ENCODE data around the gene FAM25A.
"Not testable (repeated sequence)": the region's sequence is repeated elsewhere in the genome, so short reads cannot be mapped to it uniquely, and the experiment has no call there.

Gene FAM25A
- total RNA-seq: 0 reads per million in 3 donors

DNA sequence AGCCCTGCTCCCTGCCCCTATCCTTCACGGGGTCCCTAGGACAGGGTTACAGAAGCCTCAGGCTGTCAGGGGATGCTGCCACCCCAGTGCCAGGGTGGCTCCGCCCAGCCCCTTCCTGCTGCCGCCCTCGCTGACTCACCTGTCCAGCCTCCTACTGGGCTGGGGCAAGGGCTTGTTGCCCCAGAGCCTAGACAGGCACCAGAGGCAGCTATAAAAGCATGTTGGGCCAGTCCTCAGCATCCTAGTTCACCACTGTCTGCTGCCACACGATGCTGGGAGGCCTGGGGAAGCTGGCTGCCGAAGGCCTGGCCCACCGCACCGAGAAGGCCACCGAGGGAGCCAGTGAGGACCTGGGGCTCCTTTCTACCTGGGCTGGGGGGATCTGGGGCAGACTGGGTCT lies at the start of gene FAM25A:
TSS of gene FAM25A (plus strand) at position 239 of the 400 bp plus-strand sequence. CDS start at position 270, 31 bp downstream.
- H3K27ac ChIP-seq (ENCODE audit: insufficient read depth, low read length, poor library complexity, severe bottlenecking); H3K27me3 ChIP-seq (replicated peaks; ENCODE audit: control insufficient read depth, insufficient read depth, low read length, poor library complexity, severe bottlenecking); H3K4me3 ChIP-seq (ENCODE audit: insufficient read depth, low read depth, low read length, poor library complexity, severe bottlenecking); H3K4me1 ChIP-seq (ENCODE audit: control insufficient read depth, insufficient read depth, low read length, poor library complexity, severe bottlenecking); H3K9me3 ChIP-seq (ENCODE audit: control insufficient read depth, low read length); H3K36me3 ChIP-seq (ENCODE audit: control insufficient read depth, insufficient read depth, low read length); DNase-seq: not testable (repeated sequence)

DNA sequence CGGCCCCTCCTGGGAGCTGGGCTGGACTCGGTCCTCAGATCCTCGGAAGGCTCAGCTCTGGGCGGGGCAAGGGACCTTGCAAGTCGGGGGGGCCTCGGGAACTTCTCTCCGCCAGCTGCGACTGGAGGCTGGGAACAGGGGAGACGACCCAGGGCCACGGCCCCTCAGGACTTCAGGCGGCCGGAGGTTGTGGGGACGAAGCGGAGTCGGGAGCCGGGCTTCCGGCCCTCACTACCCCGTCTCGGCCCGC lies 49.2 kb upstream of the FAM25A start:
- Histone ChIP-seq H3K36me3 (ENCODE audit: control insufficient read depth, insufficient read depth, low read length) (no peaks in the 10 kb centered on the region), H3K4me1 (ENCODE audit: control insufficient read depth, insufficient read depth, low read length, poor library complexity, severe bottlenecking) (peaks cover 39% of the 10 kb centered on the region), H3K27me3 (replicated peaks; ENCODE audit: control insufficient read depth, insufficient read depth, low read length, poor library complexity, severe bottlenecking) (no peaks in the 10 kb centered on the region), H3K9me3 (ENCODE audit: control insufficient read depth, low read length) (no peaks in the 10 kb centered on the region), H3K4me3 (ENCODE audit: insufficient read depth, low read depth, low read length, poor library complexity, severe bottlenecking) (peak overlapping the region; percentile 57), H3K27ac (ENCODE audit: insufficient read depth, low read length, poor library complexity, severe bottlenecking) (peak overlapping the region; percentile 90)
- DNase-seq: no peak

DNA sequence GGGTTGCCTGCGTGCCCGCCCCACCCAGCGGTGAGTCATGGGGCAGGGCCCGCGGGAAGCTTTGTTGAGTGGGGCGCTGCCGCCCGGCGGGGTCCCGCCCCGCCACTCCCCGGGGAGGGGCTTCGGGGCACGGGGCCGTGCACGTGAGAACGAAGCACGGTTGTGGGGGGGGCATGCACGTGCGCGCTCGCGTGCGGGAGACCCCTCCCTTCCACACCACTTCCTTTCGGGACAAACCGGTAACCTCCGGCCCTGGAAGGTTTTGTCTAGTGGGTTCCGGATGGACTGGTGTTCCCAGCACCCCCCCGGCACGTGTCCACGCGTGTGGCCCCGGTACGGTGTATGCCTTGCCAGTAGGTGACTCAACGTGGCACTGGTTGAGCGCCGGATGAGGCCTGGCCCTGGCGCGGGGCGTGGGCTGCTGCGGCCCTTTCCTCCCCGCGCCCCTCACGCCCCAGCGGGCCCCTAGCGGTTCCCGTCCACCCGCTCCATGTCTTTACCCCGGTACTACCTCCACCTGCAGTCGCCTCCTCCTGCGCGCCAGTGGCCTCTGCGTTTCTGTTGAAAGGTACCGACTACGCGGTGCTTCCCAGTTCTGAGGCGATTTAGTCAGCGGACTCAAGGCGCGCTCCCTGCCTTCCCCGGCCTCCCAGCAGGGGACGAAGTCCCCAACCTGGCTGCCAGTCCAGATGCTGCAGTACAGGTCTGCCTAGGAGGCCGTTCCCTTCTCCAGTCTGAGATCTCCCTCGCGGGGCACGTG lies 48.7 kb upstream of the FAM25A start:
- H3K36me3 ChIP-seq (ENCODE audit: control insufficient read depth, insufficient read depth, low read length): no peaks in the 10 kb centered on the region
- peak overlapping the region; percentile 90 for H3K27ac ChIP-seq (ENCODE audit: insufficient read depth, low read length, poor library complexity, severe bottlenecking)
- H3K27me3 ChIP-seq (replicated peaks; ENCODE audit: control insufficient read depth, insufficient read depth, low read length, poor library complexity, severe bottlenecking): no peaks in the 10 kb centered on the region
- H3K4me3 ChIP-seq (ENCODE audit: insufficient read depth, low read depth, low read length, poor library complexity, severe bottlenecking): peak overlapping the region; percentile 57
- no peaks in the 10 kb centered on the region for H3K9me3 ChIP-seq (ENCODE audit: control insufficient read depth, low read length)
- peak; percentile 88 to 92 (median 90) for DNase-seq
- H3K4me1 ChIP-seq (ENCODE audit: control insufficient read depth, insufficient read depth, low read length, poor library complexity, severe bottlenecking): peaks cover 37% of the 10 kb centered on the region

DNA sequence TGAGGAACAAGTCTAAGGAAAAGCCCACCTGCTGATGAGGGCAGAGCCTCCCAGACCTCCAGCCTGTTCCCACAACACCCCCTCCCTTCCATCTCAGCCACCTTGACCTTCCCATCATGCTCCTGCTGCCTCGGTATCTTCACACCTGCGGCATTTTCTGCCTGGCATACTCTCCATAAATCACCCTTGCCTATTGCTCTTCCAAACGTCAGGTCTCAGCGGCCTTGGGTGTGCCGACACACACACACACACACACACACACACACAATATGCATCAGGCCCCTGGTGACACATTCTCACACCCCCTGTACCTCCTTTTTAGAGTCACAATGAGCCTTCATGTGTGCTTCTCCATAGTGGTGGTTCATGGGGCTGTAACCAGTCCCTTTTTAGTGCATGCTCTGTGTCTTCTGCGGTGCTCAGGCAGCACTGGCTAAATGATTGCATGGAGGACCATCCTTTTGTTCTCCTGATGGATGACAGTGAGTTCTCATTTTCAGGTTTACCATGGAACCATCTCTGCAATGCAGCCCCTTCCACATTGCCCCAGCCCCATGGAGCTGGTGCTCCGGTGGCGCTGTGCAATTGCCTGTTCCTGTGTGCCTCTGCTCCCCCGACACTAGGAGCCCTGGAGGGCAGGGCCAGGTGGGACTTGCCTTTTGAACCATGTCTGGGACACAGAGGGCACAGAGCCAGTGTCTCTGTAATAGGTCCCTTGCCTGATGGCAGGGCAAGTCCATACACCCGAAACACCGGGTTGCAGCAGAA lies 47.3 kb upstream of the FAM25A start:
- no peak for DNase-seq
- Histone ChIP-seq H3K27me3 (replicated peaks; ENCODE audit: control insufficient read depth, insufficient read depth, low read length, poor library complexity, severe bottlenecking) (no peaks in the 10 kb centered on the region), H3K27ac (ENCODE audit: insufficient read depth, low read length, poor library complexity, severe bottlenecking) (no peak overlapping the region), H3K4me3 (ENCODE audit: insufficient read depth, low read depth, low read length, poor library complexity, severe bottlenecking) (no peak overlapping the region), H3K36me3 (ENCODE audit: control insufficient read depth, insufficient read depth, low read length) (no peaks in the 10 kb centered on the region), H3K4me1 (ENCODE audit: control insufficient read depth, insufficient read depth, low read length, poor library complexity, severe bottlenecking) (peaks cover 32% of the 10 kb centered on the region), H3K9me3 (ENCODE audit: control insufficient read depth, low read length) (no peaks in the 10 kb centered on the region)

DNA sequence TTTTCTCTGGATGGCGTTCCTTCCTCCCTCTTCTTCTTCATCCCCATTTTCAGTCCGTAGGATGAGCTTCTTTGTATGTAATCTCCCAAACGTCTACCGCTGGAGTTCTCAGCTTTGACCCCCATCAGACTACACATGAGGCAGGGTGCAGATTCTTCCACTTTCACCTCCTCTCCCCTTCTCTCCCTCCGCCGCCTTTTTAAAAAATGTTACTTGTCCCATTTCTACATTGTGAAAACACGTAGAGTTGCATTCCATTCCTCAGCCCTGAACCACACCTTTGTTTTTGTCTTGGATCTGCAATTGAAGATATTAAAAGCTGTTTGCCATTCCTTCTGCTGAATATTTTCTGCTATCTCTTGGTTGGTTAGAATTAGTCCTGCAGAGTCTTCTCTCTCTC lies 45.6 kb upstream of the FAM25A start:
- DNase-seq: no peak
- Histone ChIP-seq H3K27me3 (replicated peaks; ENCODE audit: control insufficient read depth, insufficient read depth, low read length, poor library complexity, severe bottlenecking) (no peaks in the 10 kb centered on the region), H3K9me3 (ENCODE audit: control insufficient read depth, low read length) (no peaks in the 10 kb centered on the region), H3K36me3 (ENCODE audit: control insufficient read depth, insufficient read depth, low read length) (no peaks in the 10 kb centered on the region), H3K27ac (ENCODE audit: insufficient read depth, low read length, poor library complexity, severe bottlenecking) (no peak overlapping the region), H3K4me1 (ENCODE audit: control insufficient read depth, insufficient read depth, low read length, poor library complexity, severe bottlenecking) (peaks cover 18% of the 10 kb centered on the region), H3K4me3 (ENCODE audit: insufficient read depth, low read depth, low read length, poor library complexity, severe bottlenecking) (no peak overlapping the region)

DNA sequence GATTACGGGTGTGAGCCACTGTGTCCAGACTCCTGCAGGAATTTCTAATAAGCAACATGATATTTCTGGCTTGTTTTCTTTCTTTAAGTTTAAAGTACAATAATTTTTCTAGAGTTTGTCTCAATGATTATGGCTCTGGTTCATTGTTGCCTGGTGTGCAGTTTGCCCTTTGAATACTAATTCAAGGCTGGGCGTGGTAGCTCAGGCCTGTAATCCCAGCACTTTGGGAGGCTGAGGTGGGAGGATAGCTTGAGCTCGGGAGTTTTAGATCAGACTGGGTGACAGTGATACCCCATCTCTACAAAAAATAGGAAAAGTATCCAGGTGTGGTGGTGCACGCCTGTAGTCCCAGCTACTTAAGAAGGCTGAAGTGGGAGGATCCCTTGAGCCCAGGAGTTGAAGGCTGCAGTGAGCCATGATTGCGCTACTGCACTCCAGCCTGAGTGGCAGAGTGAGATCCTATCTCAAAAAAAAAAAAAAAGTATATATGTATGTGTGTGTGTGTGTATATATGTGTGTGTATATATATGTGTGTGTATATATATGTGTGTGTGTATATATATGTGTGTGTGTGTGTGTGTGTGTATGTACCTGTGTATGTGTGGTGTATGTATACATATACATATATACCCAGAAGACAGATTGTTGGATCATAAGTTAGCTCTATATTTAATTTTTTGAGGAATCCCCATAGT lies 43.6 kb upstream of the FAM25A start:
- Histone ChIP-seq H3K4me3 (ENCODE audit: insufficient read depth, low read depth, low read length, poor library complexity, severe bottlenecking) (no peak overlapping the region), H3K27me3 (replicated peaks; ENCODE audit: control insufficient read depth, insufficient read depth, low read length, poor library complexity, severe bottlenecking) (no peaks in the 10 kb centered on the region)
- DNase-seq: no peak

DNA sequence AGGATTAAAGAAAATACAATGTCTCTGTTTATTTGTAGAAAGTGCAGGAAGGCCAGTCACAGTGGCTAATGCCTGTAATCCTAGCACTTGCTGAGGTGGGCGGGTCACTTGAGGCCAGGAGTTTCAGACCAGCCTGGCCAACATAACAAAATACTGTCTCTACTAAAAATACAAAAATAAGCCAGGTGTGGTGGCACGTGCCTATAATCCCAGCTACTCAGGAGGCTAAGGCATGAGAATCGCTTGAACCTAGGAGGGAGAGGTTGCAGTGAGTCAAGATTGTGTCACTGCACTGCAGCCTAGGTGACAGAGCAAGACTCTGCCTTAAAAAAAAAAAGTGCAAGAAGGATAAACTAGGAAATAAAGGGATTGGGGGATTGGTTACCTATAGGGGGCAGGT lies 41.6 kb upstream of the FAM25A start:
- not testable (repeated sequence) for H3K36me3 ChIP-seq (ENCODE audit: control insufficient read depth, insufficient read depth, low read length); H3K9me3 ChIP-seq (ENCODE audit: control insufficient read depth, low read length); DNase-seq; H3K4me1 ChIP-seq (ENCODE audit: control insufficient read depth, insufficient read depth, low read length, poor library complexity, severe bottlenecking); H3K27ac ChIP-seq (ENCODE audit: insufficient read depth, low read length, poor library complexity, severe bottlenecking); H3K4me3 ChIP-seq (ENCODE audit: insufficient read depth, low read depth, low read length, poor library complexity, severe bottlenecking); H3K27me3 ChIP-seq (replicated peaks; ENCODE audit: control insufficient read depth, insufficient read depth, low read length, poor library complexity, severe bottlenecking)

More for the DNA sequence above, 43.6 kb upstream of the FAM25A start:
- Histone ChIP-seq H3K9me3 (ENCODE audit: control insufficient read depth, low read length) (no peaks in the 10 kb centered on the region), H3K36me3 (ENCODE audit: control insufficient read depth, insufficient read depth, low read length) (no peaks in the 10 kb centered on the region), H3K27ac (ENCODE audit: insufficient read depth, low read length, poor library complexity, severe bottlenecking) (no peak overlapping the region), H3K4me1 (ENCODE audit: control insufficient read depth, insufficient read depth, low read length, poor library complexity, severe bottlenecking) (peaks cover 4% of the 10 kb centered on the region)

DNA sequence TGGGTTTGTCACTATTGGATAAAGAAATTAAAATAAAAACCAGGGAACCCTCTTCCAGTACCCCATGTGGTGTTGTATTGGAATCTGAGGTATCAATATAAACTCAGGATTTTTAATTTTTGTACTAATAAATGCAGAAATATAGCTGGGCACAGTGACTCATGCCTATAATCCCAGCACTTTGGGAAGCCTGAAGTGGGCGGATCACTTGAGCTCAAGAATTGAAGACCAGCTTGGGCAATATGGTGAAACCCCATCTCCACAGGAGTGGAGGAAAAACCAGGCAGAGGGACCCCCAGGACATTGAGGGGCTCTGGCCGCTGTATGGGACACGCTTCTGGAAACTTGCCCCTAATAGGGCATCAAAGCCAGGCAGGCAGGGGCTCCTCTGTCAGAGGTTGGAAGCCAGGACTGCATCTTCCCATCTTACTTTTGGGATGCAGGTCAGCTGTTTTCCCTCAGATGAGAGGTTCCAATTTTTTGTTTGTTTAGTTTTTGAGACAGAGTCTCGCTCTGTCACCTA lies 40.7 kb upstream of the FAM25A start:
- H3K36me3 ChIP-seq (ENCODE audit: control insufficient read depth, insufficient read depth, low read length): no peaks in the 10 kb centered on the region
- no peak overlapping the region for H3K4me3 ChIP-seq (ENCODE audit: insufficient read depth, low read depth, low read length, poor library complexity, severe bottlenecking)
- no peak overlapping the region for H3K27ac ChIP-seq (ENCODE audit: insufficient read depth, low read length, poor library complexity, severe bottlenecking)
- no peak for DNase-seq
- no peaks in the 10 kb centered on the region for H3K27me3 ChIP-seq (replicated peaks; ENCODE audit: control insufficient read depth, insufficient read depth, low read length, poor library complexity, severe bottlenecking)
- no peaks in the 10 kb centered on the region for H3K4me1 ChIP-seq (ENCODE audit: control insufficient read depth, insufficient read depth, low read length, poor library complexity, severe bottlenecking)
- no peaks in the 10 kb centered on the region for H3K9me3 ChIP-seq (ENCODE audit: control insufficient read depth, low read length)

DNA sequence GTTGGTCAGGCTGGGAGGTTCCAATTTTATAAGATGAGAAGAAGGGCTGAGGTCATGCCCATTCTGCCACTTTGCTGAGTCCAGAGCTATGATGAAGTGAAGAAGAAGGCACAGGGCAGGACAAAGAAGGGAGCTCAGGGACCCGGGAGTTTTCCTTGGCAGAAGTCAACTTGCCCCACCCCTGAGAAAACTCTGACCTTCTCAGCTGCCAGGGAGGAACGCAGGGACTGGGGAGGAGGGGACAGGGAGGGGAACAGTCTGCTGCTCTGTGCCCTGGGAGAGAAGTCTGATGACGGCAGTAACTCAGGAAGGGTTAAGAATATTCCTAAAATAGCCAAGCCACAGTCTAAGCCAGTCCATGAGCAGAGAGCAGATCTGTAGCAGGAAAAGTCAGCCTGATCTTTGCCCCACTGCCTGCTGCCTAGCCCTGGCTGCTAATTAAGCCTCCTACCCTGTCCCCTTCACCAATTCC lies 40.1 kb upstream of the FAM25A start:
- Histone ChIP-seq H3K36me3 (ENCODE audit: control insufficient read depth, insufficient read depth, low read length) (no peaks in the 10 kb centered on the region), H3K9me3 (ENCODE audit: control insufficient read depth, low read length) (no peaks in the 10 kb centered on the region), H3K4me3 (ENCODE audit: insufficient read depth, low read depth, low read length, poor library complexity, severe bottlenecking) (no peak overlapping the region), H3K27ac (ENCODE audit: insufficient read depth, low read length, poor library complexity, severe bottlenecking) (no peak overlapping the region), H3K27me3 (replicated peaks; ENCODE audit: control insufficient read depth, insufficient read depth, low read length, poor library complexity, severe bottlenecking) (no peaks in the 10 kb centered on the region), H3K4me1 (ENCODE audit: control insufficient read depth, insufficient read depth, low read length, poor library complexity, severe bottlenecking) (no peaks in the 10 kb centered on the region)
- no peak for DNase-seq

DNA sequence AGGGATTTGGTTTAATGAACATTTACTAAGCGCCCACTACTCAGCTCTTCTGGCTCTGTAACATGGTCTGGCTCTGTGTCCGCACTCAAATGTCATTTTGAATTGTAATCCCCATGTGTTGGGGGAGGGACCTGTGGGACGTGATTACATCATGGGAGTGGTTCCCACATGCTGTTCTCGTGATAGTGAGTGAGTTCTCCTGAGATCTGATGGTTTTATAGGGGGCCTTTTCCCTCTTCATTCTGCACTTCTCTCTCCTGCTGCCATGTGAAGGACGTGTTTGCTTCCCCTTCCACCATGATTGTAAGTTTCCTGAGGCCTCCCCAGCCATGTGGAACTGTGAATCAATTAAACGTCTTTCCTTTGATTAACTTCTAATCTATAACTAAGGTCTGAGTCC lies 39.1 kb upstream of the FAM25A start:
- H3K27ac ChIP-seq (ENCODE audit: insufficient read depth, low read length, poor library complexity, severe bottlenecking); H3K4me3 ChIP-seq (ENCODE audit: insufficient read depth, low read depth, low read length, poor library complexity, severe bottlenecking); H3K4me1 ChIP-seq (ENCODE audit: control insufficient read depth, insufficient read depth, low read length, poor library complexity, severe bottlenecking); H3K27me3 ChIP-seq (replicated peaks; ENCODE audit: control insufficient read depth, insufficient read depth, low read length, poor library complexity, severe bottlenecking); H3K36me3 ChIP-seq (ENCODE audit: control insufficient read depth, insufficient read depth, low read length); H3K9me3 ChIP-seq (ENCODE audit: control insufficient read depth, low read length); DNase-seq: not testable (repeated sequence)
